GM19023 (cell line): ENCODE data around the gene DBF4.
"Not testable (repeated sequence)": the region's sequence is repeated elsewhere in the genome, so short reads cannot be mapped to it uniquely, and the experiment has no call there.

Source experiments
- ATAC-seq: cut with Tn5 transposase; IDR thresholded peaks from one replicate; pipeline ENCODE4 v1.9.1; 2021; ENCODE audit warnings: mild to moderate bottlenecking, moderate library complexity; ENCODE audit not compliant: unreplicated experiment

The DBF4 gene

GRCh38 chr7:87882151-87882937 is 6.1 kb downstream of the DBF4 start:
- no peak for ATAC-seq

- no peak for ATAC-seq
Measured at GRCh38 chr7:87885018-87885417, 8.7 kb downstream of the DBF4 start.

GRCh38 chr7:87886875-87887274 is 10.6 kb downstream of the DBF4 start:
- ATAC-seq, result no peak

- no peak for ATAC-seq
Measured at GRCh38 chr7:87895363-87895762, 19.1 kb downstream of the DBF4 start.

GRCh38 chr7:87899255-87899654 is 23.0 kb downstream of the DBF4 start:
- ATAC-seq, result no peak

- not testable (repeated sequence) for ATAC-seq
Measured at GRCh38 chr7:87907136-87907906, 31.0 kb downstream of the DBF4 start.

GRCh38 chr7:87908814-87909213 is 32.5 kb downstream of the DBF4 start:
- not testable (repeated sequence) for ATAC-seq

- no peak for ATAC-seq
Measured at GRCh38 chr7:87912121-87912520, 35.8 kb downstream of the DBF4 start.

- ATAC-seq, result no peak
Measured at GRCh38 chr7:87918740-87919139, 42.4 kb downstream of the DBF4 start.

- no peak for ATAC-seq
Measured at GRCh38 chr7:87919875-87920274, 43.6 kb downstream of the DBF4 start.

- ATAC-seq, result no peak
Measured at GRCh38 chr7:87920578-87920977, 44.3 kb downstream of the DBF4 start.

GRCh38 chr7:87922759-87923395 is 46.6 kb downstream of the DBF4 start:
- ATAC-seq, result not testable (repeated sequence)

- peak; percentile 96 for ATAC-seq
Measured at GRCh38 chr7:87926581-87927461, 50.5 kb downstream of the DBF4 start.

GRCh38 chr7:87933605-87933952 is 57.3 kb downstream of the DBF4 start:
- no peak for ATAC-seq

GRCh38 chr7:87933953-87934698 is 57.8 kb downstream of the DBF4 start, which contains the start of gene ADAM22:
TSS of gene ADAM22 (plus strand) at chr7:87934251. CDS start at chr7:87934466, 215 bp downstream.
- ATAC-seq, result peak; percentile 95

GRCh38 chr7:87934699-87935383 is 58.5 kb downstream of the DBF4 start:
- peak; percentile 8 for ATAC-seq

- no peak for ATAC-seq
Measured at GRCh38 chr7:87935384-87935706, 59.1 kb downstream of the DBF4 start.

GRCh38 chr7:87941138-87941537 is 64.8 kb downstream of the DBF4 start:
- ATAC-seq, result no peak

- ATAC-seq, result no peak
Measured at GRCh38 chr7:87944547-87944946, 68.3 kb downstream of the DBF4 start.

- ATAC-seq, result not testable (repeated sequence)
Measured at GRCh38 chr7:87945926-87946325, 69.6 kb downstream of the DBF4 start.
